PFSK-1 (cell line): ENCODE results near the gene VAV3.

Source experiments
- FOXP2 ChIP-seq: optimal IDR thresholded peaks from 2 replicates; pipeline ENCODE3; 2011; ENCODE audit warnings: borderline replicate concordance, control low read depth, inconsistent platforms; ENCODE audit not compliant: insufficient read depth; ENCODE audit errors: extremely low read length, extremely low read depth
- POLR2AphosphoS5 ChIP-seq: IDR thresholded peaks from 2 replicates; pipeline ENCODE4 v1.6.1; 2012; ENCODE audit warnings: low read depth, mild to moderate bottlenecking, control low read depth, low read length, moderate library complexity
- SIN3A ChIP-seq: IDR thresholded peaks from 2 replicates; pipeline ENCODE4 v1.6.1; 2012; ENCODE audit warnings: mild to moderate bottlenecking, low read length, moderate library complexity, borderline replicate concordance; ENCODE audit not compliant: insufficient read depth
- TAF1 ChIP-seq: IDR thresholded peaks from 2 replicates; pipeline ENCODE4 v1.6.1; 2012; ENCODE audit warnings: low read length, control low read depth, borderline replicate concordance; ENCODE audit not compliant: insufficient read depth
- TF ChIP-seq, protein P1 (sequence below), 2 experiments: IDR thresholded peaks; 2 replicates each; pipeline versions ENCODE4 v1.6.1 to v1.8.0; 2011 to 2012; ENCODE audit warnings: low read depth in 2 of 2, low read length in 2 of 2, control low read depth in 1 of 2, inconsistent platforms in 1 of 2, mild to moderate bottlenecking in 1 of 2, moderate library complexity in 1 of 2; ENCODE audit not compliant: insufficient read depth in 1 of 2

The VAV3 gene

GRCh38 chr1:107622535-107622934 is 342.4 kb downstream of the VAV3 start:
- TF ChIP-seq POLR2AphosphoS5: no peak

DNA sequence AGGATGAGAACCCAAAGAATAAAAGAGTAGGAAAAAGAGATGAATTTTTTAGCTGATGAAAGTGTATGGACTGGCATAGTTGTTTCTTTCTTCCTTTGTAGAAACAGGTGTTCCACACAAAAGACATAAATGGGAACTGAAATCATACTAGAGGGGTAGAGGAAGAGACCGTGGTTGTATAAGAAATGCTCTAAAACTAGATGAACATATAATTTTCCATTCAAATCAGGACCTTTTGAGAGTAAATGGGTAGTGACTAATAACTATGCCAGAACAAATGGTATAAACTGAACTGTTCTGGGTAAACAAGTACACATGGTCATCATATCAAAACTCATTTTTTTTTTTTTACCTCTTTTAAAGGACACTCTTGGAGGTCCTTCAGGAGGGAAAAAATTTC is 344.2 kb downstream of the VAV3 start:
- no peak for TF ChIP-seq TAF1
- TF ChIP-seq POLR2AphosphoS5: no peak
- TF ChIP-seq FOXP2: no peak
- no peak for TF ChIP-seq SIN3A
- TF ChIP-seq, protein P1, sequence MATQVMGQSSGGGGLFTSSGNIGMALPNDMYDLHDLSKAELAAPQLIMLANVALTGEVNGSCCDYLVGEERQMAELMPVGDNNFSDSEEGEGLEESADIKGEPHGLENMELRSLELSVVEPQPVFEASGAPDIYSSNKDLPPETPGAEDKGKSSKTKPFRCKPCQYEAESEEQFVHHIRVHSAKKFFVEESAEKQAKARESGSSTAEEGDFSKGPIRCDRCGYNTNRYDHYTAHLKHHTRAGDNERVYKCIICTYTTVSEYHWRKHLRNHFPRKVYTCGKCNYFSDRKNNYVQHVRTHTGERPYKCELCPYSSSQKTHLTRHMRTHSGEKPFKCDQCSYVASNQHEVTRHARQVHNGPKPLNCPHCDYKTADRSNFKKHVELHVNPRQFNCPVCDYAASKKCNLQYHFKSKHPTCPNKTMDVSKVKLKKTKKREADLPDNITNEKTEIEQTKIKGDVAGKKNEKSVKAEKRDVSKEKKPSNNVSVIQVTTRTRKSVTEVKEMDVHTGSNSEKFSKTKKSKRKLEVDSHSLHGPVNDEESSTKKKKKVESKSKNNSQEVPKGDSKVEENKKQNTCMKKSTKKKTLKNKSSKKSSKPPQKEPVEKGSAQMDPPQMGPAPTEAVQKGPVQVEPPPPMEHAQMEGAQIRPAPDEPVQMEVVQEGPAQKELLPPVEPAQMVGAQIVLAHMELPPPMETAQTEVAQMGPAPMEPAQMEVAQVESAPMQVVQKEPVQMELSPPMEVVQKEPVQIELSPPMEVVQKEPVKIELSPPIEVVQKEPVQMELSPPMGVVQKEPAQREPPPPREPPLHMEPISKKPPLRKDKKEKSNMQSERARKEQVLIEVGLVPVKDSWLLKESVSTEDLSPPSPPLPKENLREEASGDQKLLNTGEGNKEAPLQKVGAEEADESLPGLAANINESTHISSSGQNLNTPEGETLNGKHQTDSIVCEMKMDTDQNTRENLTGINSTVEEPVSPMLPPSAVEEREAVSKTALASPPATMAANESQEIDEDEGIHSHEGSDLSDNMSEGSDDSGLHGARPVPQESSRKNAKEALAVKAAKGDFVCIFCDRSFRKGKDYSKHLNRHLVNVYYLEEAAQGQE (IDR thresholded peaks at IDR 0.05; ENCODE audit: insufficient read depth in 1 of 2, low read depth in 2 of 2, low read length in 2 of 2): no peak

- TF ChIP-seq TAF1 (no peak), SIN3A (no peak), POLR2AphosphoS5 (no peak), FOXP2 (no peak)
- TF ChIP-seq, protein P1 (IDR thresholded peaks at IDR 0.05; ENCODE audit: insufficient read depth in 1 of 2, low read depth in 2 of 2, low read length in 2 of 2): no peak
Observed at GRCh38 chr1:107618539-107618938, 346.4 kb downstream of the VAV3 start.

DNA sequence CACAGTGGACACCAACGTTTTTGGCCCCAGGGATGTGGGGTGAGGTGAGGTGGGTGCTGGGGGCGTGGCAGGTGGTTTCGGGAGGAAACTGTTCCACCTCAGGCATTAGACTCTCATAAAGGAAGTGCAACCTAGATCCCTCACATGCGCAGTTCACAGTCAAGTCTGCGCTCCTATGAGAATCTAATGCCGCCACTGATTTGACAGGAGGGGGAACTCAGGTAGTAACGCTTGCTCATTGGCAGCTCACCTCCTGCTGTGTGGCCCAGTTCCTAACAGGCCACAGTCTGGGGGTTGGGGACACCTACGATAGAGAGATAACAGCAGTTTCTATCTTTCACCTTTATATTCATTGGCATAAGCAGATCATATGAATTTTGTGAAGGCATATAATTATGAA is 347.1 kb downstream of the VAV3 start:
- TF ChIP-seq TAF1: no peak
- TF ChIP-seq SIN3A: no peak
- TF ChIP-seq POLR2AphosphoS5: no peak
- no peak for TF ChIP-seq FOXP2
- TF ChIP-seq, protein P1 (IDR thresholded peaks at IDR 0.05; ENCODE audit: insufficient read depth in 1 of 2, low read depth in 2 of 2, low read length in 2 of 2): no peak

- TF ChIP-seq TAF1 (no peak), POLR2AphosphoS5 (no peak), SIN3A (no peak)
- TF ChIP-seq, protein P1 (IDR thresholded peaks at IDR 0.05; ENCODE audit: insufficient read depth in 1 of 2, low read depth in 2 of 2, low read length in 2 of 2): no peak
Observed at GRCh38 chr1:107617456-107617855, 347.5 kb downstream of the VAV3 start.
